ENCODE measurements around the gene FGD5.
A peak's percentile ranks its signal among the peaks of the same experiment; 100 is the strongest.

The FGD5 gene

GRCh38 chr3:14935592-14936345, 117.0 kb downstream of the FGD5 start:
- DNase-seq = no peak

GRCh38 chr3:14938954-14939353, 120.2 kb downstream of the FGD5 start:
- no peak for DNase-seq

- DNase-seq = no peak
Measured at GRCh38 chr3:14941871-14942270, 123.1 kb downstream of the FGD5 start.

- no peak for DNase-seq
Measured at GRCh38 chr3:14943042-14943441, 124.3 kb downstream of the FGD5 start.

- no peak for DNase-seq
Measured at GRCh38 chr3:14946236-14946635, 127.5 kb downstream of the FGD5 start.

- DNase-seq = no peak
Measured at GRCh38 chr3:14946739-14947099, 128.0 kb downstream of the FGD5 start.

- DNase-seq = peak; percentile 86
Measured at GRCh38 chr3:14947100-14947885, 128.5 kb downstream of the FGD5 start, which contains the start of gene NR2C2. Gene NR2C2 (plus strand): TSS chr3:14947583. CDS start chr3:15003915, 56,332 bp downstream.

- peak; percentile 93 for DNase-seq
Measured at GRCh38 chr3:14947886-14948608, 129.3 kb downstream of the FGD5 start.

- DNase-seq = no peak
Measured at GRCh38 chr3:14948609-14949038, 129.9 kb downstream of the FGD5 start.

- DNase-seq = no peak
Measured at GRCh38 chr3:14949126-14949525, 130.4 kb downstream of the FGD5 start.

GRCh38 chr3:14950274-14950673, 131.5 kb downstream of the FGD5 start:
- DNase-seq = no peak

- DNase-seq = no peak
Measured at GRCh38 chr3:14957153-14957552, 138.4 kb downstream of the FGD5 start.

GRCh38 chr3:14957925-14958324, 139.2 kb downstream of the FGD5 start:
- DNase-seq = no peak

- no peak for DNase-seq
Measured at GRCh38 chr3:14959359-14959943, 140.7 kb downstream of the FGD5 start.

GRCh38 chr3:14962762-14963161, 144.0 kb downstream of the FGD5 start:
- no peak for DNase-seq

GRCh38 chr3:14967285-14967684, 148.5 kb downstream of the FGD5 start:
- no peak for DNase-seq

- DNase-seq = no peak
Measured at GRCh38 chr3:14969671-14970070, 150.9 kb downstream of the FGD5 start.

GRCh38 chr3:14976317-14976716, 157.6 kb downstream of the FGD5 start:
- DNase-seq = no peak

GRCh38 chr3:14980689-14981088, 161.9 kb downstream of the FGD5 start:
- no peak for DNase-seq

Data from T-helper 9 cell (primary cell).